ENCODE data around the gene ITM2A.

ITM2A gene

GRCh38 chrX:79368441-79368840 is 1.3 kb upstream of the ITM2A start:
- in situ Hi-C loops (cut with MboI; ENCODE audit: low sequenced_read_pairs, unreplicated experiment), result no loop called here
- no peak for DNase-seq (ENCODE audit: low spot score)
- no peak for TF ChIP-seq CTCF (IDR thresholded peaks at IDR 0.05; ENCODE audit: borderline replicate concordance, control extremely low read depth, extremely low read depth, insufficient read depth, missing control alignments)

- in situ Hi-C loops (cut with MboI; ENCODE audit: low sequenced_read_pairs, unreplicated experiment), result no loop called here
- DNase-seq (ENCODE audit: low spot score), result no peak
- TF ChIP-seq CTCF (IDR thresholded peaks at IDR 0.05; ENCODE audit: borderline replicate concordance, control extremely low read depth, extremely low read depth, insufficient read depth, missing control alignments), result no peak
Measured at GRCh38 chrX:79367907-79368306, 773 bp upstream of the ITM2A start.

GRCh38 chrX:79366556-79366872 is 620 bp downstream of the ITM2A start:
- TF ChIP-seq CTCF (IDR thresholded peaks at IDR 0.05; ENCODE audit: borderline replicate concordance, control extremely low read depth, extremely low read depth, insufficient read depth, missing control alignments), result no peak
- no peak for DNase-seq (ENCODE audit: low spot score)
- in situ Hi-C loops (cut with MboI; ENCODE audit: low sequenced_read_pairs, unreplicated experiment), result no loop called here

- DNase-seq (ENCODE audit: low spot score), result no peak
- no peak for TF ChIP-seq CTCF (IDR thresholded peaks at IDR 0.05; ENCODE audit: borderline replicate concordance, control extremely low read depth, extremely low read depth, insufficient read depth, missing control alignments)
- in situ Hi-C loops (cut with MboI; ENCODE audit: low sequenced_read_pairs, unreplicated experiment), result no loop called here
Measured at GRCh38 chrX:79365591-79365990, 1.5 kb downstream of the ITM2A start.

DNA sequence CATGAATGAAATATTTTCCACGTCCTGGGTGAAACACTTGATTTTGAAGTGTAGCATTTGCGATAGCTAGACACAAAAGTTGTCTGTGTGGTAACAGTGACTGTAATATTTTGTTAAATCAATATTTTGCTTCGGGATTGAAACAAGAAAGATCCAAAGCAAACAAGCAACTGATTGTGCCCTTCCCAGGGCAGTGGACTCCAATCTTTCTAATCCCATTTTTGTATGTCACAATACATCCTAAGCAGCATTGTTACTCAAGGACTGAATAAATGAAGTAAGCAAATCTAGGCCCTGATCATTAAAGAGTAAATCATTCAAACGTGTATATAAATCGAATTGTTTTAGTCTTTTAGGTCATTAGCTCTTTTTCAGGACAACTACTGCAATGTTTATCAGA is 2.8 kb downstream of the ITM2A start:
- TF ChIP-seq CTCF (IDR thresholded peaks at IDR 0.05; ENCODE audit: borderline replicate concordance, control extremely low read depth, extremely low read depth, insufficient read depth, missing control alignments), result no peak
- in situ Hi-C loops (cut with MboI; ENCODE audit: low sequenced_read_pairs, unreplicated experiment), result no loop called here
- no peak for DNase-seq (ENCODE audit: low spot score)

DNA sequence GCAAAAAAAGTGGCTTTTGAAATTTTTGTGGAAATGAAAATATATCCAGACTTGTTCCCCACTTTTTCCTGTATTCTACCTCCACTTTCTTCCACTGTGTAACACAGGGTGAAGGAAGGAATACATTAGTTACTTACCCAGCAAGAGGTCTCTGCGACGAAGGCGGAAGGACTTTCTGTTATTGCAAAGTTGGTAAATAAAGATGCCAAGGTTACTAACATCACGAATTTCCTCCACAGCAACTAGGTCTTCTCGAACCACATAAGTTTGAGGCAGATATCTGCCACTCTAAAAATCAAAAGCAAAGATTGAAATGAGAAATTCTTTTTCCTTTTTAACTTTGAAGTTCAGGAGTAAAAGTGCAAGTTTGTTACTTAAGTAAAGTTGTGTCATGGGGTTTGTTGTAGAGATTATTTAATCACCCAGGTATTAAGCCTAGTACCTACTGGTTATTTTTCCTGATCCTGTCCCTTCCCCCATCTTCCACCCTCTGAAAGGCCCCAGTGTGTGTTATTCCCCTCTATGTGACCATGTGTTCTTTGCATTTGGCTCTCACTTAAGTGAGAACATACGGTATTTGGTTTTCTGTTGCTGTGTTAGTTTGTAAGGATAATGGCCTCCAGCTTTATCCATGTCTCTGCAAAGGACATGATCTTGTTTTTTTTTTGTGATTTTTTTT is 5.8 kb downstream of the ITM2A start:
- TF ChIP-seq CTCF (IDR thresholded peaks at IDR 0.05; ENCODE audit: borderline replicate concordance, control extremely low read depth, extremely low read depth, insufficient read depth, missing control alignments), result no peak
- in situ Hi-C loops (cut with MboI; ENCODE audit: low sequenced_read_pairs, unreplicated experiment), result no loop called here
- DNase-seq (ENCODE audit: low spot score), result no peak
